H54 (cell line): ENCODE data around the gene NTRK3.

Source experiments
- DNase-seq: peaks from one replicate; pipeline ENCODE4 v3.0.0; 2011; ENCODE audit warnings: low spot score, mixed read lengths; ENCODE audit not compliant: insufficient read length
- FAIRE-seq: peaks from 3 replicates; lab custom pipeline; 2011; peaks lifted over from hg19 to GRCh38; lab: Jason Lieb, UNC
- POLR2A ChIP-seq: IDR thresholded peaks from 2 replicates; pipeline ENCODE4 v1.6.1; 2011; ENCODE audit warnings: low read depth, mild to moderate bottlenecking, low read length

The NTRK3 gene

DNA sequence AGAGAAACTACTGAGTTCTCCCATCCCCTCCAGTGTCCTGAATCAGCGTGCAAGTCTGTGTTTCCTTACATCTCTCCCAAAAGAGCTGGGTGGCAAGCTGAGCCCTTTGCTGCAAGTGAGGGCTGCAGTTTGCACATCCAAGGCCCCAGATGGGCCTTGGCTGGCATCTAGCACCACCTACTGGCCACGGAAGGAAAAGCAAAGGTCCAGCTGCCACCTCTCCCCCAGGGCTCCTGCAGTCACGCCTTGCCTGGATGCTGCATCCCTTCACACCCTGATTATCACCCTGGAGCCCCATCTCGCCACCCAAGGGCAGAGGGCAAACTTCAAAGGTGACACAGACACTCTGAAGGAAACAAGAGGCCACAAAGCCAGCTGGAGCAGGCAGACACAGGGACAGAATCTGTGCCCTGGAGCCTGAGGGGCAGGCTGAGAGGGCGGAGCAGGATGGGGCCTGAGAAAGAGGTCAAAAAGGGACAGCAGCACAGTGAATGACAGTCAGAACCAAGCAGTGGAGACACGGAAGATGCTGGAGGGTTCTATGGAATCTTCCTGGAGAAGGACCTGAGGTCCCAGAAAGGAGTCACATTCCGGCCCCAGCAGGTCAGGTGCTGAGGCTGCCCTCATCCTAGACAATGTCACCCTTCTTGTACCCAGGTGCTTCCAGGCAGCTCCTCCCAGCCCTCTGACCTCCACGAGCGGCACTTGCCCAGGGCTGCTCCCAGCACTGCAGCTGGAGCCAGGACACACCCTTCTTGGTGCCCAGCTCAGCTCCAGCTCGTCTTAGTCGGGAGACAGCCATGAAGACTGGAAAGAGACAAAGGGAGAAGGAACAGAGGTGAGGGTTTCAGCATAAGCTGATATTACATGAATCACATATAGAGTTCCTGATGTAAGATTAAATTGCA is 18.3 kb upstream of the NTRK3 start:
- no peak for TF ChIP-seq POLR2A
- DNase-seq (peak; percentile 62), FAIRE-seq (no peak)

DNA sequence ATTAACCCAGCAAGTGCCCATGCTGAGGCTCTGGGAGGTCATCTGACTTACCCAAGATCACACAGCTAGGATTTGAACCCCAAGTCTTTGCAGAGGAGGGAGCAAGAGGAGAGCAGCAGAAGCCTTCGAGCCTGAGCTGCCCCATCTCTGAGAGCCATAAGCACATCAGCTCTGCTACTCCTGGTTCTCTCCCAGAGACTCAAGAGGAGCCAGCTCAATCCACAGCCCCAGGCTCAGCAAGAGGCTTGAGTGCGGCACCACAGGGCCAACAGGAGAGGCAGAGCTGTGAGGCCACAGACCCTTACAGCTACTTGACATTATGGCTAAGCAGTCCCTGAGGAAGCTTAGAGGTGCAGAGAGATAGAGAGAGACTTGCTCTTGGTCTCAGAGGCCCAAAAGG is 15.9 kb upstream of the NTRK3 start:
- no peak for TF ChIP-seq POLR2A
- FAIRE-seq, result no peak

GRCh38 chr15:88269356-88270062 is 13.0 kb upstream of the NTRK3 start:
- TF ChIP-seq POLR2A, result no peak
- FAIRE-seq, result no peak
- no peak for DNase-seq

More for the DNA sequence above, 15.9 kb upstream of the NTRK3 start:
- DNase-seq, result no peak

- DNase-seq (no peak), FAIRE-seq (no peak)
- no peak for TF ChIP-seq POLR2A
Observed at GRCh38 chr15:88267720-88268119, 11.2 kb upstream of the NTRK3 start.

DNA sequence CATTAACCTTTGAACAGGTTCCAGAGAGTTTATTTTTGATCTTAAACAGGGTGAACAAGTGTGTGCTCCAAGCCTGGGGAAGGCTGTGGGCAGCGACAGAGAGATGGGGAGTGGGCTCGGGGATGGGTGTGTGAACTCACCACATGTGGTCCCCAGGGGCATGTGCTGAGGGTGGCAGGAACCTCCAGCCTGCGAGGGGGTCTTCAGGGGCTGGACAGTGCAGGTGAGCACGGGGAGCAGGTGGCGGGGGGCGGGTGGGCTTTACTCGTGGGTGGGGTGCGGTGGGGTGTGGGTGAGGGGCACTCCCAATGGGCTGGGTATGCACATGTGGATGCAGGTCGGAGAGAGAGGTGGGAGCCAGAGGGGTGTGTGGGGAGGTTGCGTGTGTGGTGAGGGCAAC is 9.6 kb upstream of the NTRK3 start:
- FAIRE-seq (no peak), DNase-seq (no peak)
- no peak for TF ChIP-seq POLR2A

GRCh38 chr15:88264622-88265021 is 8.1 kb upstream of the NTRK3 start:
- DNase-seq (no peak), FAIRE-seq (no peak)
- TF ChIP-seq POLR2A, result no peak

DNA sequence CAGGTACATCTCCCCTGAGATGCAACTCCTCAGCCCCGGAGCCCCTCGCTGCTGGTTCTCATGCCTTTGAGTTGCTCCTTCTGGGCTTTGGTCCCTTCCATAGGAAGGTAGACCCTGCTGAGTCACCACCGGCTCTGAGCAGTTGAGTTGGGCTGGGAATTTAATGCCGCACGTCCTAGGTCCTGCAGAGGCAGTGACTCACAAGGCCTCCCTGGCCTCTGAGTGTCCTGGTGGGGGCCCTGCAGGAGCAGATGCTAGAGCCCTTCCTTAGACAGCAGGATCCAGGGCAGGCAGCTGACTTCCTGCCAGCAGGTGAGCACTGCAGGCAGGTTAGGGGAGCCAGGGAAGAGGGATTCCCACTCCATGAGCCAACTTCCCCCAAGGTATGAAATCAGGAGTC is 5.5 kb upstream of the NTRK3 start:
- FAIRE-seq, result no peak
- no peak for DNase-seq
- no peak for TF ChIP-seq POLR2A

GRCh38 chr15:88258093-88258641 is 1.6 kb upstream of the NTRK3 start:
- DNase-seq (no peak), FAIRE-seq (no peak)
- no peak for TF ChIP-seq POLR2A

GRCh38 chr15:88257311-88258092 is 963 bp upstream of the NTRK3 start:
- TF ChIP-seq POLR2A, result no peak
- no peak for FAIRE-seq
- DNase-seq, result no peak

GRCh38 chr15:88255484-88256278 is 858 bp downstream of the NTRK3 start:
- no peak for FAIRE-seq
- TF ChIP-seq POLR2A, result no peak
- no peak for DNase-seq

DNA sequence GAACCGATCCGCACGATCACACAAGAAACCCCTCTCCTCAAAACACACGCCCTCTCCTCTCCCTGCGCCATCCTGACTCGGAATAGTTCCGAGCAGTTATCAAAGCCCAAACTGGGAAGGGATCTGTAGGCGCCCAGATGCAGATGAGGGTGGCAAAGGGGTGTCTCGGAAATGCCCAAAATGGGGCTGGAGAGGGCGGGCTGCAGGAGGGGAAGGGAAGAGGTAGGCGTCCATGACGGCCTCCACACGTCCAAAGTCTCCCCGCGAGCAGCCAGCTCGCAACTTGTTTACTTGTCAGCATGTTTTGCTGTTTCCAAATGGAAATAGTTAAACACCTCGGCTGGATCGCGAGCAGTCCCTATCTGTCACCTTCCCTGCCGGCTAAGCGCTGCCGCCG is 1.5 kb downstream of the NTRK3 start:
- DNase-seq (no peak), FAIRE-seq (no peak)
- TF ChIP-seq POLR2A, result no peak

DNA sequence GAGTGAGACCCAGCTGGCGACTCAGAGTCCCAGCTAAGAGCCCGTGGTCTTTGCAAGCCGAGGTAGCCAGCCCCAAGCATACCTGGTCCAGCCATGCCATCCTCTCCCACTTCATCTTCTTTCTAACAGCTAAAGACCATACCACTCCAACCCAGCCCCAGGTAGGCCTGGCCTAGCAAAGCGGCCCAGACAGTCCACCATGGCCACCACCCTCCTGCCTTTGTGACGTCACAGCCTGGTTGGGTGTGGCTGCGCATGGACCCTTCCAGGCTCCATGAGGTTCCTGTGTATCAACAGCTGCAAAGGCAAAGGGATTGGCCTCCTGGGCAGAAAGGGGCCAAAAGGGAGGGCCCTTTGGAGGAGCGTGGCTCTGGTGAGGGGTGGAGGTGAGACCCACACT is 4.1 kb downstream of the NTRK3 start:
- no peak for TF ChIP-seq POLR2A
- FAIRE-seq (no peak), DNase-seq (no peak)

DNA sequence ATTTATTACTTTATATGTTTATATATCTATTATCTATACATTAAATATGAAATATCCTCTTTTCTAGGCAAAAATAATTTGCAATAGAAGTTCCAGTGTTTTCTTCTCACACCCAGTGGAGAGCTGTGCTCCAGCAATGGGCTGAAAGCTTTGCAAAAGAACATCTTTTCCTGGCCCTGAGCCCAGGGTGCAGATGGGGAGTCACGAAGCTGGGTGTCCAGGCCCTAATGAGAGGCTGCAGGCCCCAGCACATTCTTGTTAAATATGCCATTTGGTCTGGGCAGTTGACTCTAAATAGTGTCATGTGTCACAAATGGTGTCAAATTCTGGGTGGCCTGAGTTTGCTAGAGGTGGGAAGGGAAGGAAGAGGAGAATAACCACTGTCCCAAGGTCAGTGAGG is 5.7 kb downstream of the NTRK3 start:
- FAIRE-seq (no peak), DNase-seq (no peak)
- no peak for TF ChIP-seq POLR2A
